Activated CD4-positive, alpha-beta T cell treated with anti-CD3 and anti-CD28 coated beads for 48 hours (primary cell): ENCODE data around the gene ZNF106.

Source experiments
- DNase-seq: peaks from one replicate; pipeline ENCODE4 v3.0.0-alpha.2; 2020

ZNF106 gene

GRCh38 chr15:42404461-42405235, 86.3 kb downstream of the ZNF106 start:
- no peak for DNase-seq

GRCh38 chr15:42403389-42403788, 87.6 kb downstream of the ZNF106 start:
- DNase-seq: no peak

GRCh38 chr15:42402455-42403205, 88.3 kb downstream of the ZNF106 start:
- no peak for DNase-seq

GRCh38 chr15:42401544-42402454, 89.1 kb downstream of the ZNF106 start:
- no peak for DNase-seq

GRCh38 chr15:42395838-42396237, 95.1 kb downstream of the ZNF106 start:
- DNase-seq: no peak

GRCh38 chr15:42394106-42394505, 96.8 kb downstream of the ZNF106 start:
- DNase-seq: no peak

- DNase-seq: no peak
Observed at GRCh38 chr15:42392309-42393024, 98.5 kb downstream of the ZNF106 start.

- no peak for DNase-seq
Observed at GRCh38 chr15:42387603-42388002, 103.3 kb downstream of the ZNF106 start.

GRCh38 chr15:42385980-42386700, 104.8 kb downstream of the ZNF106 start:
- DNase-seq: no peak

GRCh38 chr15:42385206-42385979, 105.5 kb downstream of the ZNF106 start:
- DNase-seq: peak; percentile 51

- DNase-seq: no peak
Observed at GRCh38 chr15:42384597-42384996, 106.3 kb downstream of the ZNF106 start.

- DNase-seq: no peak
Observed at GRCh38 chr15:42378011-42378410, 112.9 kb downstream of the ZNF106 start.

- DNase-seq: no peak
Observed at GRCh38 chr15:42375941-42376340, 115.0 kb downstream of the ZNF106 start.

- no peak for DNase-seq
Observed at GRCh38 chr15:42375252-42375651, 115.7 kb downstream of the ZNF106 start.

GRCh38 chr15:42374810-42375209, 116.1 kb downstream of the ZNF106 start:
- no peak for DNase-seq

GRCh38 chr15:42373936-42374335, 117.0 kb downstream of the ZNF106 start:
- no peak for DNase-seq

- no peak for DNase-seq
Observed at GRCh38 chr15:42373274-42373673, 117.7 kb downstream of the ZNF106 start.

- peak; percentile 6 for DNase-seq
Observed at GRCh38 chr15:42371096-42371495, 119.8 kb downstream of the ZNF106 start.

GRCh38 chr15:42368096-42368495, 122.8 kb downstream of the ZNF106 start:
- no peak for DNase-seq

- no peak for DNase-seq
Observed at GRCh38 chr15:42367041-42367440, 123.9 kb downstream of the ZNF106 start.
